Measurements from ENCODE around the gene FRMPD2. TPM values are rescaled to one million over a fixed set of nuclear protein-coding genes. Genes with fewer than 3 reads are reported as not detected.
"Not testable (repeated sequence)": the region's sequence is repeated elsewhere in the genome, so short reads cannot be mapped to it uniquely, and the experiment has no call there.

Gene FRMPD2
- total and polyA plus RNA-seq, 8 donors: 0.06 to 3.2 (median 2.1) TPM

- Histone ChIP-seq H3K4me1 (no peaks in the 10 kb centered on the region), H3K9me3 (no peaks in the 10 kb centered on the region), H3K4me3 (no peak overlapping the region), H3K36me3 (no peaks in the 10 kb centered on the region), H3K27ac (no peak overlapping the region), H3K27me3 (no peaks in the 10 kb centered on the region)
- TF ChIP-seq CTCF (IDR thresholded peaks at IDR 0.05): no peak
- DNase-seq (peak in 1 of 4 donors; percentile 14), ATAC-seq (no peak)
- intact Hi-C loops (cut with DNase I): no loop called here
Observed at GRCh38 chr10:48193556-48193955, 80.9 kb downstream of the FRMPD2 start.

- no peak overlapping the region for H3K27ac ChIP-seq
- no peaks in the 10 kb centered on the region for H3K9me3 ChIP-seq
- no peaks in the 10 kb centered on the region for H3K4me1 ChIP-seq
- H3K27me3 ChIP-seq: no peaks in the 10 kb centered on the region
- DNase-seq: no peak
- no peak overlapping the region for H3K4me3 ChIP-seq
- intact Hi-C loops (cut with DNase I): no loop called here
- ATAC-seq: no peak
- no peak for TF ChIP-seq CTCF (IDR thresholded peaks at IDR 0.05)
- no peaks in the 10 kb centered on the region for H3K36me3 ChIP-seq
Observed at GRCh38 chr10:48192881-48193450, 81.5 kb downstream of the FRMPD2 start.

- Histone ChIP-seq H3K36me3 (no peaks in the 10 kb centered on the region), H3K4me3 (no peak overlapping the region), H3K27ac (no peak overlapping the region), H3K4me1 (no peaks in the 10 kb centered on the region), H3K9me3 (no peaks in the 10 kb centered on the region), H3K27me3 (peaks cover 0 to 2% of the 10 kb centered on the region in 2 donors)
- no peak for ATAC-seq
- DNase-seq: peak in 1 of 4 donors; percentile 4
- no peak for TF ChIP-seq CTCF (IDR thresholded peaks at IDR 0.05)
- intact Hi-C loops (cut with DNase I): no loop called here
Observed at GRCh38 chr10:48187713-48188485, 86.6 kb downstream of the FRMPD2 start.

- DNase-seq (peak in 1 of 4 donors; percentile 47), ATAC-seq (no peak)
- no peak for TF ChIP-seq CTCF (IDR thresholded peaks at IDR 0.05)
- intact Hi-C loops (cut with DNase I): no loop called here
- H3K36me3 ChIP-seq: no peaks in the 10 kb centered on the region
- H3K27ac ChIP-seq: no peak overlapping the region
- H3K27me3 ChIP-seq: peaks cover 0 to 5% of the 10 kb centered on the region in 2 donors
- H3K4me3 ChIP-seq: no peak overlapping the region
- H3K9me3 ChIP-seq: no peaks in the 10 kb centered on the region
- H3K4me1 ChIP-seq: no peaks in the 10 kb centered on the region
Observed at GRCh38 chr10:48187126-48187525, 87.4 kb downstream of the FRMPD2 start.

GRCh38 chr10:48186264-48186804 lies 88.2 kb downstream of the FRMPD2 start:
- H3K4me3 ChIP-seq; intact Hi-C loops (cut with DNase I); DNase-seq; H3K9me3 ChIP-seq; H3K36me3 ChIP-seq; H3K4me1 ChIP-seq; H3K27ac ChIP-seq; ATAC-seq; H3K27me3 ChIP-seq: not testable (repeated sequence)

Measured in left lung (tissue), 10 donors.